ENCODE results near the gene CD6. TPM values are rescaled to one million over a fixed set of nuclear protein-coding genes. Genes with fewer than 3 reads are reported as not detected.

The CD6 gene
- total and polyA plus RNA-seq, 10 donors = 10.9 to 47.6 (median 21.2) TPM

DNA sequence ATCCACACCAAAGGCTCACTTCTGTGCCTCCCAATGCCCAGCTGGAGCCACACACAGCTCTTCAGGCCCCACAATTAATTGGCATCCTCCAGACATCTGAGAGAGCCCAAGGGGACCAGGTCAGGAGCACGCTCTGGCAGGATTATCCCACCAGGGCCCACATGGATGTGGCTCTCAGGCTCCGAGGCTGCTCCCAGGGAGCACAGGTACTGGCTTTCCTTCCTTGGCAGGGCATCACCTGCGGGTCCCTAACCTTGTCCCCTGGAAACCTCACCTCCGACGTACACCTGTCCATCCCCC is 54.3 kb downstream of the CD6 start:
- H3K27ac ChIP-seq = peak overlapping the region in 5 of 8 donors; percentile 42 to 65 (median 53)
- no peak for DNase-seq

DNA sequence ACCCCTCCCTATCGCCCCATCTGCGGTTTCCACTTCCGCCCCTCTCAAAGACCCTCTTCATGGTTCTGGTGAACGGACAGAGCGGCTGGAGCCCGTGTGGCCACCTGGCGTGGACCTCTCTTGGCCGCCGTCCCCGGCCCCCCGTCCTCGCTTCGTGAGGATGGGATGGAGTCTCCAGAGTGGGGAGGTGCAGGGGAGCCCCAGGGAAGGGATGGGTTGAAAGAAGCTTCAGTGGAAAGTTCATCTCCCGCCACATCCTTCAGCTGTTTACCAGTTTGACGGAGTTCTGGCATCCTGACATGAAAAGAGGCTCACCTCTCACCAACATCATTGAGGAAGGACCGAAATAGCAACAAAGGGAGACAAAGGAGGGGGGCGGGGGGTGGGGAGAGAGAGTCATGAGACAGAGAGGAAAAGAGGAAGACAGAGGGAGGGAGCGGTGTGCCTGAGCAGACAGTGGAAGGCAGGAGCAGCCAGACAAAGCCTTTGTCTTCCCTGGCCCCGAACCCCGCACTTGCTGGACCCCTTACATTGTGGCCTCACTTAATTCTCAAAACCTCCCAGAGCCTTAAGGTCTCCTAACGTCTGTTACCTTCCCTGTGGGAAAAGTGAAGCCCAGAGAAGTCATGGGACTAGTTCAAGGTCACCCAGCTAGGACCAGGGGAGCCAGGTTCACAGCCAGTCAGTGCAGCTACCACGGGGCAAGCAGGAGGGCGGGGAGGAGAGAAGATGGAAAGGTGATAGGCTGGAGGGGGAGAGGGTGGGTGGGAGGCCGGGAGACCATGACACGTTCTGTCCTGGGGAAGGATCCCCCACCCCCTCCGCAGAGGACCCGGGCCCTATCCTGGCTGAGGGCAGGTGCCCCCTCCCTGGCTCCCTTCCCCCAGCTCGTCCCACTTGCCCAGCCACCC is 54.9 kb downstream of the CD6 start:
- Histone ChIP-seq H3K9me3 (no peaks in the 10 kb centered on the region), H3K4me1 (peaks cover 30 to 75% (median 62%) of the 10 kb centered on the region in 6 donors), H3K27ac (peak overlapping the region in 6 of 8 donors; percentile 33 to 65 (median 50)), H3K36me3 (no peaks in the 10 kb centered on the region), H3K27me3 (replicated peaks in 1 of 7) (peaks cover 0 to 7% (median 0%) of the 10 kb centered on the region in 7 donors), H3K4me3 (no peak overlapping the region)
- TF ChIP-seq, protein P1, sequence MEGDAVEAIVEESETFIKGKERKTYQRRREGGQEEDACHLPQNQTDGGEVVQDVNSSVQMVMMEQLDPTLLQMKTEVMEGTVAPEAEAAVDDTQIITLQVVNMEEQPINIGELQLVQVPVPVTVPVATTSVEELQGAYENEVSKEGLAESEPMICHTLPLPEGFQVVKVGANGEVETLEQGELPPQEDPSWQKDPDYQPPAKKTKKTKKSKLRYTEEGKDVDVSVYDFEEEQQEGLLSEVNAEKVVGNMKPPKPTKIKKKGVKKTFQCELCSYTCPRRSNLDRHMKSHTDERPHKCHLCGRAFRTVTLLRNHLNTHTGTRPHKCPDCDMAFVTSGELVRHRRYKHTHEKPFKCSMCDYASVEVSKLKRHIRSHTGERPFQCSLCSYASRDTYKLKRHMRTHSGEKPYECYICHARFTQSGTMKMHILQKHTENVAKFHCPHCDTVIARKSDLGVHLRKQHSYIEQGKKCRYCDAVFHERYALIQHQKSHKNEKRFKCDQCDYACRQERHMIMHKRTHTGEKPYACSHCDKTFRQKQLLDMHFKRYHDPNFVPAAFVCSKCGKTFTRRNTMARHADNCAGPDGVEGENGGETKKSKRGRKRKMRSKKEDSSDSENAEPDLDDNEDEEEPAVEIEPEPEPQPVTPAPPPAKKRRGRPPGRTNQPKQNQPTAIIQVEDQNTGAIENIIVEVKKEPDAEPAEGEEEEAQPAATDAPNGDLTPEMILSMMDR (IDR thresholded peaks at IDR 0.05 in 8 of 11, conservative IDR thresholded peaks at IDR 0.05 in 3 of 11) = no peak
- peak; percentile 35 to 61 (median 36) for TF ChIP-seq POLR2AphosphoS5 (IDR thresholded peaks at IDR 0.05)
- WGBS, 5 donors = 40 to 59% (median 55%) methylated on average over 27 to 28 of the region's 28 CpGs
- no peak for DNase-seq
- intact Hi-C loops (cut with DNase I; ENCODE audit: low total_unique reads) = no loop called here

More for the DNA sequence above, 54.3 kb downstream of the CD6 start:
- intact Hi-C loops (cut with DNase I; ENCODE audit: low total_unique reads) = no loop called here
- Histone ChIP-seq H3K27me3 (replicated peaks in 1 of 7) (peaks cover 0 to 9% (median 0%) of the 10 kb centered on the region in 7 donors), H3K4me1 (peaks cover 34 to 80% (median 67%) of the 10 kb centered on the region in 6 donors), H3K9me3 (no peaks in the 10 kb centered on the region), H3K36me3 (no peaks in the 10 kb centered on the region), H3K4me3 (no peak overlapping the region)
- 58 to 75% (median 70%) methylated on average over 4 to 5 of the region's 5 CpGs for WGBS, 5 donors
- TF ChIP-seq POLR2AphosphoS5 (IDR thresholded peaks at IDR 0.05) (no peak), POLR2A (IDR thresholded peaks at IDR 0.05) (no peak)
- TF ChIP-seq, protein P1 (IDR thresholded peaks at IDR 0.05 in 8 of 11, conservative IDR thresholded peaks at IDR 0.05 in 3 of 11) = no peak

- H3K4me1 ChIP-seq = peaks cover 24 to 66% (median 53%) of the 10 kb centered on the region in 6 donors
- no peaks in the 10 kb centered on the region for H3K36me3 ChIP-seq
- intact Hi-C loops (cut with DNase I; ENCODE audit: low total_unique reads) = no loop called here
- H3K4me3 ChIP-seq = no peak overlapping the region
- peak overlapping the region in 4 of 8 donors; percentile 41 to 65 (median 58) for H3K27ac ChIP-seq
- DNase-seq = no peak
- no peaks in the 10 kb centered on the region for H3K9me3 ChIP-seq
- TF ChIP-seq, protein P1 (IDR thresholded peaks at IDR 0.05 in 8 of 11, conservative IDR thresholded peaks at IDR 0.05 in 3 of 11) = no peak
- TF ChIP-seq POLR2A (IDR thresholded peaks at IDR 0.05) (no peak), POLR2AphosphoS5 (IDR thresholded peaks at IDR 0.05) (peak in 1 of 3 donors; percentile 15)
- WGBS, 5 donors = 70 to 76% (median 75%) methylated on average over 16 to 17 of the region's 17 CpGs
- H3K27me3 ChIP-seq (replicated peaks in 1 of 7) = no peaks in the 10 kb centered on the region
Measured at GRCh38 chr11:61027141-61027840, 55.8 kb downstream of the CD6 start.
